SK-N-SH (cell line): Measurements from ENCODE around the gene BCL11A. TPM values are rescaled to one million over a fixed set of nuclear protein-coding genes. Genes with fewer than 3 reads are reported as not detected.

Experiments used
- CTCF ChIA-PET: fragments of 300-600, 350-600 bp; formaldehyde crosslinking; extraction: SDS; loops from one replicate; lab custom pipeline; 2021; lab: Yijun Ruan, JAX
- POLR2A ChIA-PET: fragments of 350-600 bp; sonication (Branson Sonifier 250); formaldehyde crosslinking; extraction: SDS; loops from one replicate; lab custom pipeline; 2020; ENCODE audit warnings: antibody characterized with exemption, inconsistent platforms; lab: Yijun Ruan, JAX
- DNase-seq: peaks from one replicate; pipeline ENCODE4 v3.0.0; 2012
- H2AFZ ChIP-seq: fragments of 200-600 bp; sonication (generic); 2 replicates; pipeline ENCODE4 v1.8.1; 2016; ENCODE audit warnings: antibody characterized with exemption, mild to moderate bottlenecking, low read depth
- H3F3A ChIP-seq: fragments of 200-600 bp; sonication (generic); replicated peaks from 2 replicates; pipeline ENCODE3; 2016; ENCODE audit warnings: antibody characterized with exemption, mild to moderate bottlenecking; ENCODE audit not compliant: insufficient read depth
- H3K27ac ChIP-seq, 2 experiments: fragments of 200-500 bp in 1 of 2; fragments of 200-600 bp in 1 of 2; sonication (Bioruptor generic) in 1 of 2; sonication (generic), shearing (Covaris generic) in 1 of 2; 2 replicates each; pipeline versions ENCODE4 v1.5.1 to v1.6.1; 2014 to 2016; ENCODE audit warnings: low read depth in 2 of 2, inconsistent platforms in 1 of 2, low read length in 1 of 2, mild to moderate bottlenecking in 1 of 2, mixed read lengths in 1 of 2
- H3K27me3 ChIP-seq: fragments of 200-600 bp; sonication (generic), shearing (Covaris generic); 2 replicates; pipeline ENCODE4 v1.6.1; 2016; ENCODE audit warnings: mixed run types; ENCODE audit not compliant: insufficient read depth
- H3K36me3 ChIP-seq, 2 experiments: fragments of 200-500 bp in 1 of 2; fragments of 200-600 bp in 1 of 2; sonication (Bioruptor generic) in 1 of 2; sonication (generic) in 1 of 2; replicated peaks in 1 of 2; 2 replicates each; pipeline versions ENCODE3 to v1.5.1; 2014 to 2016; ENCODE audit warnings: low read length in 1 of 2, mild to moderate bottlenecking in 1 of 2; ENCODE audit not compliant: insufficient read depth in 2 of 2, control insufficient read depth in 1 of 2
- H3K4me1 ChIP-seq, 2 experiments: fragments of 200-500 bp in 1 of 2; fragments of 200-600 bp in 1 of 2; sonication (Bioruptor generic) in 1 of 2; sonication (generic), shearing (Covaris generic) in 1 of 2; 2 replicates each; pipeline versions ENCODE4 v1.5.1 to v1.6.1; 2014 to 2016; ENCODE audit warnings: low read depth in 1 of 2, low read length in 1 of 2, mixed run types in 1 of 2; ENCODE audit not compliant: insufficient read depth in 2 of 2, control insufficient read depth in 1 of 2
- H3K4me2 ChIP-seq: fragments of 200-600 bp; sonication (generic), shearing (Covaris generic); 2 replicates; pipeline ENCODE4 v1.6.1; 2017; ENCODE audit warnings: mixed run types
- H3K4me3 ChIP-seq, 2 experiments: fragments of 200-500 bp in 1 of 2; fragments of 200-600 bp in 1 of 2; sonication (Bioruptor generic) in 1 of 2; sonication (generic), shearing (Covaris generic) in 1 of 2; 2 replicates each; pipeline versions ENCODE4 v1.5.1 to v1.8.1; 2014 to 2016; ENCODE audit warnings: low read depth in 2 of 2, inconsistent platforms in 1 of 2, low read length in 1 of 2, mild to moderate bottlenecking in 1 of 2, mixed read lengths in 1 of 2, moderate library complexity in 1 of 2
- H3K79me2 ChIP-seq: fragments of 200-600 bp; sonication (generic); 2 replicates; pipeline ENCODE4 v1.8.1; 2017; ENCODE audit warnings: mild to moderate bottlenecking; ENCODE audit not compliant: insufficient read depth
- H3K9ac ChIP-seq: fragments of 200-600 bp; sonication (generic); 2 replicates; pipeline ENCODE4 v1.6.1; 2017; ENCODE audit warnings: mixed run types
- H3K9me2 ChIP-seq: fragments of 200-600 bp; sonication (generic); 2 replicates; pipeline ENCODE4 v1.6.1; 2017; ENCODE audit warnings: mixed run types
- H3K9me3 ChIP-seq: fragments of 200-600 bp; sonication (generic); 2 replicates; pipeline ENCODE4 v1.6.1; 2017; ENCODE audit warnings: mixed run types, mild to moderate bottlenecking, moderate library complexity
- H4K20me1 ChIP-seq: fragments of 200-600 bp; sonication (generic); 2 replicates; pipeline ENCODE4 v1.6.1; 2017; ENCODE audit warnings: mild to moderate bottlenecking, mixed run types; ENCODE audit not compliant: insufficient read depth
- CHD2 ChIP-seq: fragments of 150-350 bp; IDR thresholded peaks from 2 replicates; pipeline ENCODE4 v1.6.1; 2018; ENCODE audit warnings: low read length; ENCODE audit not compliant: partially characterized antibody
- ELF1 ChIP-seq: IDR thresholded peaks from 2 replicates; pipeline ENCODE4 v1.4.0; 2012
- EZH2phosphoT487 ChIP-seq: fragments of 200-600 bp; sonication (generic); IDR thresholded peaks from 2 replicates; pipeline ENCODE4 v1.6.1; 2017; ENCODE audit warnings: low read depth, mixed run types, mild to moderate bottlenecking, antibody characterized with exemption, moderate library complexity, borderline replicate concordance
- FOXM1 ChIP-seq: IDR thresholded peaks from 2 replicates; pipeline ENCODE4 v1.4.0; 2012; ENCODE audit warnings: low read depth, mild to moderate bottlenecking
- GABPA ChIP-seq: IDR thresholded peaks from 2 replicates; pipeline ENCODE4 v1.4.0; 2012; ENCODE audit warnings: low read depth, mild to moderate bottlenecking
- IRF3 ChIP-seq: fragments of 150-350 bp; IDR thresholded peaks from 2 replicates; pipeline ENCODE4 v1.6.1; 2016; ENCODE audit warnings: mild to moderate bottlenecking, low read depth, low read length
- JUND ChIP-seq: IDR thresholded peaks from 2 replicates; pipeline ENCODE4 v1.4.0; 2012
- MXI1 ChIP-seq: IDR thresholded peaks from 2 replicates; pipeline ENCODE4 v1.6.1; 2012; ENCODE audit warnings: mild to moderate bottlenecking, low read depth, low read length, improper control_type of control experiment
- PBX3 ChIP-seq: IDR thresholded peaks from 2 replicates; pipeline ENCODE4; 2012
- POLR2AphosphoS5 ChIP-seq: IDR thresholded peaks from 2 replicates; pipeline ENCODE4 v1.6.1; 2012; ENCODE audit warnings: low read depth, low read length
- RCOR1 ChIP-seq: fragments of 150-350 bp; IDR thresholded peaks from 2 replicates; pipeline ENCODE4 v1.6.1; 2017; ENCODE audit warnings: antibody characterized with exemption, low read length
- RFX5 ChIP-seq: IDR thresholded peaks from 2 replicates; pipeline ENCODE4 v1.6.1; 2012; ENCODE audit warnings: mild to moderate bottlenecking, improper control_type of control experiment, low read length
- RXRA ChIP-seq: IDR thresholded peaks from 2 replicates; pipeline ENCODE4 v1.4.0; 2012; ENCODE audit warnings: low read depth, mild to moderate bottlenecking, borderline replicate concordance
- SIN3A ChIP-seq: IDR thresholded peaks from 2 replicates; pipeline ENCODE4 v1.6.1; 2012; ENCODE audit warnings: low read depth, mild to moderate bottlenecking, low read length, moderate library complexity, borderline replicate concordance
- SMC3 ChIP-seq: IDR thresholded peaks from 2 replicates; pipeline ENCODE4 v1.6.1; 2012; ENCODE audit warnings: low read depth, low read length, improper control_type of control experiment
- TAF1 ChIP-seq: IDR thresholded peaks from 2 replicates; pipeline ENCODE4 v1.6.1; 2012; ENCODE audit warnings: low read depth, mild to moderate bottlenecking, low read length, moderate library complexity, borderline replicate concordance
- TCF12 ChIP-seq: IDR thresholded peaks from 2 replicates; pipeline ENCODE4 v1.4.0; 2012
- TEAD4 ChIP-seq: IDR thresholded peaks from 2 replicates; pipeline ENCODE4 v1.4.0; 2012; ENCODE audit warnings: mild to moderate bottlenecking, borderline replicate concordance; ENCODE audit not compliant: insufficient read depth
- YY1 ChIP-seq: IDR thresholded peaks from 2 replicates; pipeline ENCODE4 v1.4.0; 2012; ENCODE audit warnings: low read depth, mild to moderate bottlenecking
- WGBS: methylation state at CpG from one replicate; pipeline ENCODE4 v1.1.6; 2017; ENCODE audit warnings: low lambda C conversion rate; 5-methylcytosine and 5-hydroxymethylcytosine counted together
- polyA plus RNA-seq, 3 experiments: library from polyadenylated mRNA; depleted of rRNA; stranded (reverse); fragments of >200 nt; gene quantifications; 2 replicates each; pipeline ENCODE4 v1.2.3, GENCODE V29; 2012
- TF ChIP-seq, protein P1 (sequence below): fragments of 200-600 bp; sonication (generic); IDR thresholded peaks from 2 replicates; pipeline ENCODE4 v1.6.1; 2017; ENCODE audit warnings: antibody characterized with exemption, mild to moderate bottlenecking, moderate library complexity
- TF ChIP-seq, protein P2 (sequence below): IDR thresholded peaks from 2 replicates; pipeline ENCODE4 v1.4.0; 2012; ENCODE audit warnings: low read depth

Gene BCL11A
- polyA plus RNA-seq, 1 of the 3 experiments (the other 2 are of a cell fraction) = 1.9 TPM

DNA sequence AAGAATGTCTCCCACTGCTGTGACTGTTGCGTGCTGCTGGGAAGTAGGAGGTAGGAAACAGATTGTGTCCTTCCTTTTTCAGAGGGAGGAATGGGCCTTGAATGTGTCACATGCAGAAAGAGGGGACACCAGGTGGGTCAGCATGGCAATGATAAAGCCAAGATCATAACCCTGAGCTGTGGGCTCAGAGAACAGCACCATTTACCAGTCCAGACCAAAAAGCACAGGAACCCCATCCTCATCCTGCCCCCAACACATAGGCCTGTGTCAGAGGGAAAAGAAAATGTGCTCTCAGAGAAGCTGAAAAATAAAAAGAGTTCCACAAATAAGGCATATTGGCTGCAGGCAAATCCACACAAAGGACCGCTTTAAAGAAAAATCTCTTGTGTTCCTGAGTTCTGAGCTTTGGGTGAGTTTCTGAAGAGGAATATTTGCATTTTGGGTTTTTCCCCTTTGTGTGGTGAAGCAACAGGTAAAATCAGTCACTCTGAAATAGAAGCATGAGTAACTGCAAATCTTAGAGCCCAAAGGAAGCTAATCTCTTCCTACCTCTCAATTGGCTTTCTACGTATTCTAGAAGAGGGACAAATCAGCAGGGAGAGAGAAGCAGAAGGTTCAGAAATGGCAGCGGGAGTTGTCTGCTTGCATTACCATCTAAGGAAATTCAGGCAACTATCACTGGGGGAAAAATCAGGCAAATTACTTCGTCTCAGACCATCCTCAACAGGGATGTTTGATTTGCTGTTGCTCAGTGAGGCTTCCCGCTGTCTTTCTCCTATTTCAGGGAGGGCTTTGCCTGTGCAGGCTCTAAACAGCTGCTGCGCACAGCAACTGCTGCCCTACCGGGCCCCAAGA, 106.8 kb downstream of the BCL11A start (continued):
- no peak for TF ChIP-seq TAF1
- no peak for TF ChIP-seq MXI1

DNA sequence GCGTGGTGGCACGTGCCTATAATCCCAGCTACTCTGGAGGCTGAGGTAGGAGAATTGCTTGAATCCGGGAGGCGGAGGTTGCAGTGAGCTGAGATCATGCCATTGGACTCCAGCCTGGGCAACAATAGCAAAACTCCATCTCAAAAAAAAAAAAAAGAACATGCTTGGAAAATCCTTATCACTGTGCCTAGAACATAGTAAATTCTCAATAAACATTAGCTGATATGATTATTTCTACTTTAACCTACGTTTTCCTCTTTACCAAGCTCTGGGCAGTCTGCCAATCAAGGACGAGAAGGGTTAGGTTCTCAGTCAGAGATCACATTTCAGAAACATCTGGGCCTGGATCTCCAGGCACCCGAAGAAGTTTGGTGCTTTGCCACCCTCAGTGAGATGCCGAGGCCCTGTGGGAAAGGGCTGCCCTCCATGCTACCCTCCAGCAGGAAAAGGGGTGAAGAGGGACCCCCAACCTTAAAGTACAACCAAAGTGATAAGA, 107.7 kb downstream of the BCL11A start:
- H3F3A ChIP-seq = no peaks in the 10 kb centered on the region
- no peaks in the 10 kb centered on the region for H3K9me2 ChIP-seq
- no peak overlapping the region for H3K27ac ChIP-seq
- whole genome bisulfite sequencing = 52% methylated on average over 8 of the region's 8 CpGs
- no peaks in the 10 kb centered on the region for H4K20me1 ChIP-seq
- no peak overlapping the region for H3K9ac ChIP-seq
- no peaks in the 10 kb centered on the region for H3K4me1 ChIP-seq
- ChIA-PET CTCF (no interaction called here), POLR2A (no interaction called here)
- H3K79me2 ChIP-seq = no peaks in the 10 kb centered on the region
- TF ChIP-seq ELF1 (no peak), YY1 (no peak), PBX3 (no peak), RFX5 (no peak), SMC3 (no peak), TCF12 (no peak), CHD2 (no peak)
- no peak overlapping the region for H2AFZ ChIP-seq
- H3K27me3 ChIP-seq = no peaks in the 10 kb centered on the region
- H3K4me3 ChIP-seq = no peak overlapping the region
- H3K4me2 ChIP-seq = no peak overlapping the region
- no peaks in the 10 kb centered on the region for H3K36me3 ChIP-seq
- no peak for DNase-seq
- H3K9me3 ChIP-seq = no peaks in the 10 kb centered on the region

GRCh38 chr2:60442608-60443007, 110.8 kb downstream of the BCL11A start:
- CTCF ChIA-PET = interaction anchor here (0.8 kb wide), 1 partner anchor 21 kb away, joined by 3 read pairs; no protein-coding TSS in a partner anchor
- H3K9me3 ChIP-seq = no peaks in the 10 kb centered on the region
- WGBS = 68% methylated on average over 3 of the region's 3 CpGs
- TF ChIP-seq TCF12 (no peak), TEAD4 (no peak), PBX3 (no peak), RXRA (no peak), RCOR1 (no peak), EZH2phosphoT487 (no peak), SIN3A (no peak), JUND (no peak), IRF3 (no peak), SMC3 (no peak), RFX5 (no peak), FOXM1 (no peak), GABPA (no peak), POLR2AphosphoS5 (no peak)
- TF ChIP-seq, protein P1, sequence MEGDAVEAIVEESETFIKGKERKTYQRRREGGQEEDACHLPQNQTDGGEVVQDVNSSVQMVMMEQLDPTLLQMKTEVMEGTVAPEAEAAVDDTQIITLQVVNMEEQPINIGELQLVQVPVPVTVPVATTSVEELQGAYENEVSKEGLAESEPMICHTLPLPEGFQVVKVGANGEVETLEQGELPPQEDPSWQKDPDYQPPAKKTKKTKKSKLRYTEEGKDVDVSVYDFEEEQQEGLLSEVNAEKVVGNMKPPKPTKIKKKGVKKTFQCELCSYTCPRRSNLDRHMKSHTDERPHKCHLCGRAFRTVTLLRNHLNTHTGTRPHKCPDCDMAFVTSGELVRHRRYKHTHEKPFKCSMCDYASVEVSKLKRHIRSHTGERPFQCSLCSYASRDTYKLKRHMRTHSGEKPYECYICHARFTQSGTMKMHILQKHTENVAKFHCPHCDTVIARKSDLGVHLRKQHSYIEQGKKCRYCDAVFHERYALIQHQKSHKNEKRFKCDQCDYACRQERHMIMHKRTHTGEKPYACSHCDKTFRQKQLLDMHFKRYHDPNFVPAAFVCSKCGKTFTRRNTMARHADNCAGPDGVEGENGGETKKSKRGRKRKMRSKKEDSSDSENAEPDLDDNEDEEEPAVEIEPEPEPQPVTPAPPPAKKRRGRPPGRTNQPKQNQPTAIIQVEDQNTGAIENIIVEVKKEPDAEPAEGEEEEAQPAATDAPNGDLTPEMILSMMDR = no peak
- TF ChIP-seq, protein P2, sequence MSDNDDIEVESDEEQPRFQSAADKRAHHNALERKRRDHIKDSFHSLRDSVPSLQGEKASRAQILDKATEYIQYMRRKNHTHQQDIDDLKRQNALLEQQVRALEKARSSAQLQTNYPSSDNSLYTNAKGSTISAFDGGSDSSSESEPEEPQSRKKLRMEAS = no peak

More at GRCh38 chr2:60442608-60443007, 110.8 kb downstream of the BCL11A start:
- H3K27ac ChIP-seq = no peak overlapping the region
- DNase-seq = no peak
- H3K4me3 ChIP-seq = no peak overlapping the region
- H3K36me3 ChIP-seq = no peaks in the 10 kb centered on the region
- H3K27me3 ChIP-seq = no peaks in the 10 kb centered on the region
- no peak overlapping the region for H2AFZ ChIP-seq
- H3K9me2 ChIP-seq = no peaks in the 10 kb centered on the region
- no peaks in the 10 kb centered on the region for H4K20me1 ChIP-seq
- no peak overlapping the region for H3K4me2 ChIP-seq
- no peak overlapping the region for H3K9ac ChIP-seq
- POLR2A ChIA-PET = no interaction called here
- no peaks in the 10 kb centered on the region for H3K4me1 ChIP-seq
- no peaks in the 10 kb centered on the region for H3F3A ChIP-seq
- H3K79me2 ChIP-seq = no peaks in the 10 kb centered on the region
